ENCODE results near the gene PMIS2. TPM values are rescaled to one million over a fixed set of nuclear protein-coding genes. Genes with fewer than 3 reads are reported as not detected.

Gene PMIS2
- total and polyA plus RNA-seq, 2 of the 8 experiments (the other 6 are each of a cell fraction or from before 2014, with no cell fraction given), result not detected

DNA sequence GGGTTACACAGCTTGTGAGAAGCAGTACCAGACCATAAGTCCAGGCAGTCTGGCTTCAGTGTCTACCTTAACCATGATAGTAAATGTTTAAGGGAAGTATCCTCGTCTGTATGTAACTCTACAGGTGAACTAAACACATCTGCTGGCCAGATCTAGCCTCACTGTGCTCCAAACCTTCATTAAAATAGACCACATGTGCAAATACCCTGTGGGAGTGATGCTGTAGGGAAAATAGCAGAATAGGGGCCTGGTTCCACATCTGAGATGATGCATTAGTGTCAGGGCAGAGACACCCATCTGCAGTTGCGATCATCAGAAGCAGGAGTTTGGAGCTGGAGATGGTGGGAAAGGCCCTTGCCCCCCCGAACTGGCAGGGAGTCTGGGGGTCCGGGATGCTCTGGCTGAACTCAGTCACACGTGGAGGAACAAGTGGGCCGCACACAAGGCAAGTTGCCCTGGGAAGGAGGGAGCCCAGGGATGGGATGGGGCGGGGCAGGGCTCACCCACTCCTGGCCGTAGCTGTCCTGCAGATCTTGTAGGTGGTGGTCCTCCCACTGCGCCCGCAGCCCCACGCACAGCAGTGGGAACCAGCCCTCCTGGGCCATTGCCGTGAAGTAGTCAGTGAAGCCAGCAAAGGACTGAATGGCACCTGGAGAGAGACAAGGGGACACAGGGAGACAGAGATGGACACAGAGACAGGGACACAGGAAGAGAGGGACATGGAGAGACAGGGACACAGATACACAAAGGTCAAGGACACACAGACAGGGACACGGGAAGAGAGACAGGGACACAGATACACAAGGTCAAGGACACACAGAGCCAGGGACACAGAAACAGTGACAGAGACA is 33.2 kb upstream of the PMIS2 start:
- no peak overlapping the region for H2BK120ac ChIP-seq (replicated peaks; ENCODE audit: low read depth, low read length)
- no peaks in the 10 kb centered on the region; a peak in 1 of 7 replicates for H3K4me1 ChIP-seq (replicated peaks in 1 of 4; ENCODE audit: control insufficient read depth in 3 of 4, insufficient read depth in 4 of 4, low read length in 3 of 4)
- WGBS, 2 experiments (ENCODE audit: extremely low coverage in 1 of 2, insufficient coverage in 1 of 2, insufficient read length in 1 of 2, insufficient replicate concordance in 2 of 2, low coverage in 1 of 2, low lambda C conversion rate in 2 of 2, missing lambda C conversion rate in 1 of 2), result 80% methylated on average over 13 of the region's 13 CpGs; no CpG with 5 or more reads in 1 of the 2 experiments
- 0 out of 2 replicates have a peak overlapping the region, but pooled peaks have one; percentile 1 for H4K8ac ChIP-seq (ENCODE audit: extremely low read depth, insufficient read depth, low read length)
- 0 out of 7 replicates have a peak overlapping the region, but pooled peaks of 1 of the 4 experiments have one; percentile 22 for H3K9ac ChIP-seq (replicated peaks in 1 of 4; ENCODE audit: extremely low read depth in 1 of 4, low read depth in 3 of 4, low read length in 3 of 4)
- no peak overlapping the region for H4K91ac ChIP-seq (replicated peaks; ENCODE audit: insufficient read length, low read length)
- no peaks in the 10 kb centered on the region for H3K9me3 ChIP-seq (ENCODE audit: insufficient read depth in 2 of 2, low read depth in 1 of 2, low read length in 1 of 2)
- peaks cover 2 to 7% of the 10 kb centered on the region in 2 experiments for H4K20me1 ChIP-seq (replicated peaks in 1 of 2; ENCODE audit: control insufficient read depth in 1 of 2, insufficient read depth in 2 of 2, low read length in 2 of 2)
- H3K79me2 ChIP-seq (ENCODE audit: control insufficient read depth in 1 of 2, insufficient read depth in 2 of 2, low read length in 2 of 2), result no peaks in the 10 kb centered on the region
- H3K14ac ChIP-seq (ENCODE audit: insufficient read length), result no peak overlapping the region
- POLR2A ChIA-PET (ENCODE audit: partially characterized antibody), result interaction anchor here (0.8 to 1.6 kb wide), 5 partner anchors 10 to 70 kb away, joined by 3 to 5 read pairs (median 3); no protein-coding TSS in a partner anchor
- H3K4me2 ChIP-seq (ENCODE audit: insufficient read depth in 1 of 2, low read depth in 2 of 2, low read length in 2 of 2), result no peak overlapping the region
- no peak overlapping the region for H3K4ac ChIP-seq (replicated peaks; ENCODE audit: insufficient read length, low read depth, low read length)
- no peak overlapping the region for H2AFZ ChIP-seq (ENCODE audit: low read length)
- peaks cover 1% of the 10 kb centered on the region; the same call in 1 of the 2 replicates for H3K23me2 ChIP-seq (ENCODE audit: low read depth, low read length)
- CTCF ChIA-PET (ENCODE audit: partially characterized antibody), result interaction anchor here (0.6 to 1.7 kb wide), 7 partner anchors 18 to 140 kb away, joined by 3 to 9 read pairs (median 4); no protein-coding TSS in a partner anchor
- H4K5ac ChIP-seq (ENCODE audit: insufficient read length, low read depth, low read length), result no peak overlapping the region
- H3K79me1 ChIP-seq (ENCODE audit: low read depth, low read length), result no peaks in the 10 kb centered on the region
- no peak for DNase-seq (ENCODE audit: low read depth in 1 of 2, low spot score in 2 of 2)
- no peak overlapping the region for H3K23ac ChIP-seq (ENCODE audit: insufficient read length)
- FAIRE-seq, result no peak
- H3K18ac ChIP-seq (ENCODE audit: extremely low read depth, low read length), result no peak overlapping the region
- H2BK12ac ChIP-seq (ENCODE audit: low read depth, low read length), result peak overlapping the region; percentile 90; the same call in 1 of the 2 replicates
- no peak overlapping the region for H3K4me3 ChIP-seq (ENCODE audit: extremely low read depth in 1 of 4, insufficient read depth in 2 of 4, low read depth in 3 of 4, low read length in 4 of 4)
- no peak overlapping the region; the same call in 1 of the 2 replicates for H2AK5ac ChIP-seq (ENCODE audit: low read depth, low read length)
- 0 out of 2 replicates have a peak overlapping the region, but pooled peaks have one; percentile 72 for H2BK15ac ChIP-seq (ENCODE audit: low read length)
- peaks cover 0 to 6% (median 0%) of the 10 kb centered on the region in 4 experiments; a peak in 2 of 7 replicates for H3K27me3 ChIP-seq (replicated peaks in 1 of 4; ENCODE audit: control insufficient read depth in 3 of 4, extremely low read depth in 1 of 4, insufficient read depth in 3 of 4, low read length in 3 of 4)
- peak overlapping the region; percentile 44 for H2BK5ac ChIP-seq (ENCODE audit: low read depth, low read length)
- no peak overlapping the region for H2BK20ac ChIP-seq (ENCODE audit: low read length)
- no peak overlapping the region for H3K56ac ChIP-seq (replicated peaks; ENCODE audit: insufficient read length, low read depth, low read length)
- peaks cover 0 to 3% (median 0%) of the 10 kb centered on the region in 4 experiments; a peak in 2 of 8 replicates for H3K36me3 ChIP-seq (ENCODE audit: control insufficient read depth in 2 of 4, insufficient read depth in 4 of 4, low read length in 3 of 4)
- no peak overlapping the region for H3K27ac ChIP-seq (ENCODE audit: low read depth, low read length)
- TF ChIP-seq SIN3A (conservative IDR thresholded peaks at IDR 0.05 in 1 of 2, IDR thresholded peaks at IDR 0.05 in 1 of 2; ENCODE audit: low read depth in 1 of 2, low read length in 2 of 2), result no peak
- no peak for TF ChIP-seq CHD2 (IDR thresholded peaks at IDR 0.05; ENCODE audit: low read length)
- TF ChIP-seq TCF12 (IDR thresholded peaks at IDR 0.05; ENCODE audit: low read depth, low read length), result no peak
- TF ChIP-seq HDAC2 (IDR thresholded peaks at IDR 0.05; ENCODE audit: borderline replicate concordance in 1 of 2, low read depth in 2 of 2, low read length in 2 of 2), result no peak
- no peak for TF ChIP-seq SIRT6 (IDR thresholded peaks at IDR 0.05; ENCODE audit: low read length)
- no peak for TF ChIP-seq CBX8 (IDR thresholded peaks at IDR 0.05; ENCODE audit: borderline replicate concordance, low read depth, low read length)
- no peak for TF ChIP-seq FOSL1 (IDR thresholded peaks at IDR 0.05; ENCODE audit: insufficient read depth, low read depth, low read length)
- no peak for TF ChIP-seq CBX5 (IDR thresholded peaks at IDR 0.05; ENCODE audit: low read depth, low read length)
- no peak for TF ChIP-seq BACH1 (IDR thresholded peaks at IDR 0.05; ENCODE audit: low read length)
- TF ChIP-seq, protein P1, sequence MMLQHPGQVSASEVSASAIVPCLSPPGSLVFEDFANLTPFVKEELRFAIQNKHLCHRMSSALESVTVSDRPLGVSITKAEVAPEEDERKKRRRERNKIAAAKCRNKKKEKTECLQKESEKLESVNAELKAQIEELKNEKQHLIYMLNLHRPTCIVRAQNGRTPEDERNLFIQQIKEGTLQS (IDR thresholded peaks at IDR 0.05; ENCODE audit: insufficient read depth, low read depth, low read length), result no peak
